ENCODE data around the gene CLCN5.

- no peak for TF ChIP-seq POLR2A (IDR thresholded peaks at IDR 0.05; ENCODE audit: low read depth, low read length)
- no peak for TF ChIP-seq TAF1 (IDR thresholded peaks at IDR 0.05; ENCODE audit: borderline replicate concordance, low read depth, low read length)
Measured at GRCh38 chrX:50117476-50117875, 195.1 kb downstream of the CLCN5 start.
